Measurements from ENCODE around the gene PDZRN4.

- TF ChIP-seq CTCF (IDR thresholded peaks at IDR 0.05; ENCODE audit: poor library complexity, severe bottlenecking) = no peak
- TF ChIP-seq EZH2 (IDR thresholded peaks at IDR 0.05; ENCODE audit: borderline replicate concordance, insufficient read depth, low read length, poor library complexity, severe bottlenecking) = no peak
- TF ChIP-seq TAF1 (IDR thresholded peaks at IDR 0.05; ENCODE audit: low read depth) = no peak
These were observed 174.8 kb downstream of the PDZRN4 start for GRCh38 chr12:41362931-41363330.
